NT2/D1 (cell line): Measurements from ENCODE around the gene CEP135.

Experiments
- YY1 ChIP-seq: IDR thresholded peaks from 2 replicates; pipeline ENCODE4 v1.6.1; 2011; ENCODE audit not compliant: insufficient read length, insufficient read depth
- ZNF274 ChIP-seq: IDR thresholded peaks from 2 replicates; pipeline ENCODE4 v1.6.1; 2011; ENCODE audit warnings: mild to moderate bottlenecking, low read depth, low read length

- TF ChIP-seq ZNF274 (no peak), YY1 (no peak)
These were observed 18.6 kb downstream of the CEP135 start for GRCh38 chr4:55967376-55967775.
